Measurements from ENCODE around the gene TRIM60.

Gene TRIM60

DNA sequence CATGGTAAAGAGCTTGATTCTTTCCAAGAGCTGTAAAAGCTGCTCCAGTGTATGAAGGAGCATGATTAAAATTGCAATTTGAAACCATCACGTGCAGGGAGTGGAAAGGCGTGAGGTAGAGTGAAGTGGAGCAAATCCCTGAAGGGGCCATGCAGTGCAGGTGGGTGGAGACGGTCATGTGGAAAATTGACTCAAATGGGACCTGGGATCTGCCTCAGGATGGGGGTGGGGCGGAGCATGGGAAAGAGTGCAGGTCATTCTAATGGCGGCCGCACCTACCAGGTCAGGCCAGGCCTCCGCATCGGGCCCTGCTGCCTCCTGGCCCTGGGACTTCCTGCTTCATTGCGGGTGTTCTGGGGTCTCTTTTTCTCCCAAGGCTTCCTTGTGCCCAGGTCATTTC is 25.3 kb upstream of the TRIM60 start:
- TF ChIP-seq, protein P1, sequence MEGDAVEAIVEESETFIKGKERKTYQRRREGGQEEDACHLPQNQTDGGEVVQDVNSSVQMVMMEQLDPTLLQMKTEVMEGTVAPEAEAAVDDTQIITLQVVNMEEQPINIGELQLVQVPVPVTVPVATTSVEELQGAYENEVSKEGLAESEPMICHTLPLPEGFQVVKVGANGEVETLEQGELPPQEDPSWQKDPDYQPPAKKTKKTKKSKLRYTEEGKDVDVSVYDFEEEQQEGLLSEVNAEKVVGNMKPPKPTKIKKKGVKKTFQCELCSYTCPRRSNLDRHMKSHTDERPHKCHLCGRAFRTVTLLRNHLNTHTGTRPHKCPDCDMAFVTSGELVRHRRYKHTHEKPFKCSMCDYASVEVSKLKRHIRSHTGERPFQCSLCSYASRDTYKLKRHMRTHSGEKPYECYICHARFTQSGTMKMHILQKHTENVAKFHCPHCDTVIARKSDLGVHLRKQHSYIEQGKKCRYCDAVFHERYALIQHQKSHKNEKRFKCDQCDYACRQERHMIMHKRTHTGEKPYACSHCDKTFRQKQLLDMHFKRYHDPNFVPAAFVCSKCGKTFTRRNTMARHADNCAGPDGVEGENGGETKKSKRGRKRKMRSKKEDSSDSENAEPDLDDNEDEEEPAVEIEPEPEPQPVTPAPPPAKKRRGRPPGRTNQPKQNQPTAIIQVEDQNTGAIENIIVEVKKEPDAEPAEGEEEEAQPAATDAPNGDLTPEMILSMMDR (IDR thresholded peaks at IDR 0.05; ENCODE audit: low read depth, low read length, missing control alignments): no peak
- no peak overlapping the region for H3K4me3 ChIP-seq (replicated peaks; ENCODE audit: low read depth, low read length)
- DNase-seq (ENCODE audit: extremely low read depth, low read depth): no peak

DNA sequence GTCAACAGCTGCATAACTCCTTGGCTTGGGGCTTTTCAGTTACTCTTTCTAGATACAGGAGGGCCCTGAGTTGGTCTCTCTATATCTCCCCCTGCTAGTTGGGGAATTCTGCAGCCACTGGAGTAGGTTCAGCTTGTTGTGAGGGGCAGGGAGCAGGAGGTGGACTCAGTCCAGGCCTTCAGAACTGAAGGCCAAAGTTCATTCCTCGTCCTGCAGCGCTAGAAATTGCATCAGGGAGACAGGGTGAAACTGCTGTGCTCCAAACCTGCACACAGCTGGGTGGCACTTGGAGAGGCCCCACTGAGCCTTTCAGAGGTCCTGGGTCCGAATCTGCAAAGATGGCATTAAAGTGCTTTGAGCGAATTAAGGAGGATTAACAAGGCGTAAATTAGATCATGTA is 24.9 kb upstream of the TRIM60 start:
- DNase-seq (ENCODE audit: extremely low read depth, low read depth): no peak
- no peak overlapping the region for H3K4me3 ChIP-seq (replicated peaks; ENCODE audit: low read depth, low read length)
- TF ChIP-seq, protein P1 (IDR thresholded peaks at IDR 0.05; ENCODE audit: low read depth, low read length, missing control alignments): no peak

DNA sequence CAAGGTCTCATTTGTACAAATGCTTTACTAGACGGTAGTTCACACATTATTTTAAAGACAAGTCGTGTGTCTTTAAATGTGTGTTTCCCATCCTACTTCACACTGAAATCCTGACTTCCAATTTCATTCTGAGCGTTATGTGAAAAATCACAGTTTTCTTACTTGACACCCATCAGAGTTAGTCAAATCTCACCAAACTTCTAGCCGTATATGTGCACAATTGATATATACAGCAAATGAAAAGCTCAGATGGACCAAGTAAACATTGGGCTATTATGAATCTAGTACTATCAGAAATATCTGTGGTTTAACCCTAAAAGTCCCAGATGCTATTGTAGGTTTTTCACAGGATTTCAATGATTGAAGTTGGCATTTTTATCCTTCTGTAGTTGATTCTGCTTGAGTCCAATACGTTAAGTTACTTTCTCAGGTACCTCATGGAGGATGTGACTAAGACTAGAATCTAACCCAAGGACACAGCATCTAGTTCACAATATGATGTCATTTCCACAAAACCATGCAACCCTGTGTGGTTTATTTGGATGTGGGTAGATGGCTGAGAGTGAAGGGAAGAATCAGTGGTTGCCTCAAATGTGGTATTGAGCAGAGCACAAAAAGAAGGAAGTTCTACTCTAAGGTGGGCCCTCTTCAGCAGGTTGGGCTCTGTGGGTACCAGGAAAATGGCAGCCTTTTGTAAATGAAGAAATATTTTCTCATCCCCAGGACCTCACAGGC is 22.1 kb upstream of the TRIM60 start:
- H3K4me3 ChIP-seq (replicated peaks; ENCODE audit: low read depth, low read length): no peak overlapping the region
- TF ChIP-seq, protein P1 (IDR thresholded peaks at IDR 0.05; ENCODE audit: low read depth, low read length, missing control alignments): no peak
- no peak for DNase-seq (ENCODE audit: extremely low read depth, low read depth)

DNA sequence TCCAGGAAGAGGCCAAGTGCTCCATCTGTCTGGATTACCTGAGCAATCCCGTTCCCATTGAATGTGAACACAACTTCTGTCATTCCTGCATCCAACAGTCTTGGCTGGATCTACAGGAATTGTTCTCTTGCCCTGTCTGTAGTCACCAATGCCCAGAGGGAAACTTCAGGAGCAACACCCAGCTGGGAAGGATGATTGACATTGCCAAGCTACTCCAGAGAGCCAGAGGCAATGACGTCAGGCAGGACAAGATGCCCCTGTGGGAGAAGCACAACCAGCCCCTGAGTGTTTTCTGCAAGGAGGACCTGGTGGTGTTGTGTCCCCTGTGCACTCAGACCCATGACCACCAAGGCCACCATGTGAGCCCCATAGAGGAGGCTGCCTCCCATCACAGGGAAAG is 21.3 kb upstream of the TRIM60 start:
- no peak for DNase-seq (ENCODE audit: extremely low read depth, low read depth)
- TF ChIP-seq, protein P1 (IDR thresholded peaks at IDR 0.05; ENCODE audit: low read depth, low read length, missing control alignments): no peak
- H3K4me3 ChIP-seq (replicated peaks; ENCODE audit: low read depth, low read length): no peak overlapping the region

DNA sequence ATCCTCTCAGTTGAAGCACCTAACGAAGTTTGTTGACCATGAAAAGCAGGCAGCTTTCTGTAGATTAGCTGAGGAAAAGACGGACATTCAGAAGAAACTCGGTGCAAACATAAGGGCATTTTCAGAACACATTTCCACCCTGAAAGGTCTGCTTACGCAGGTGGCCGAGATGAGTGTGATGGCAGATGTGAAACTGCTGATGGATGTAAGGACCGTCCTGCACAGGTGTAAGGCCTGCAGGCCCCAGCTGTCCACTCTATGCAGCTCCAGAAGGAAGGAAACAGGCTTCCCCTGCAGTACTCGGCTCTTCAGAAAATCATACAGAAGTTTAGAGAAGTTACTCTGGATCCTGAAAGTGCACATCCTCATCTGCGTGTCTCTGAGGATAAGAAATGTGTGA is 20.8 kb upstream of the TRIM60 start:
- no peak overlapping the region for H3K4me3 ChIP-seq (replicated peaks; ENCODE audit: low read depth, low read length)
- TF ChIP-seq, protein P1 (IDR thresholded peaks at IDR 0.05; ENCODE audit: low read depth, low read length, missing control alignments): no peak
- no peak for DNase-seq (ENCODE audit: extremely low read depth, low read depth)

DNA sequence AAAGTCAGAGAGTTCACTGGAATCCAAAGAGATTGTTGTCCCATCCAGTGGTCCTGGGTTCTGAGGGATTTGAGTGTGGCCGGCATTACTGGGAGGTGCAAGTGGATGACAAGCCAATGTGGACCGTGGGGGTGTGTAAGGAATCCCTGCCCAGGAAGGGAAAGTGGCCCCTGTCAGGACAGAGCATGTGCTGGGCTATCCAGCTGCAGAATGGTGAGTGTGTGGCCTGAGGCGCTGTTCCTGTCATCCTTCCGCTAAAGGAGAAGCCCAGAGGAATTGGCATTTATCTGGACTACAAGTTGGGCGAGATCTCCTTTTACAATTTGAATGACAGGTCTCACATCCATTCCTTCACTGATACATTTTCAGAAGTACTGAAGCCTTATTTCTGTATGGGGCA is 20.4 kb upstream of the TRIM60 start:
- TF ChIP-seq, protein P1 (IDR thresholded peaks at IDR 0.05; ENCODE audit: low read depth, low read length, missing control alignments): no peak
- no peak overlapping the region for H3K4me3 ChIP-seq (replicated peaks; ENCODE audit: low read depth, low read length)
- DNase-seq (ENCODE audit: extremely low read depth, low read depth): no peak

DNA sequence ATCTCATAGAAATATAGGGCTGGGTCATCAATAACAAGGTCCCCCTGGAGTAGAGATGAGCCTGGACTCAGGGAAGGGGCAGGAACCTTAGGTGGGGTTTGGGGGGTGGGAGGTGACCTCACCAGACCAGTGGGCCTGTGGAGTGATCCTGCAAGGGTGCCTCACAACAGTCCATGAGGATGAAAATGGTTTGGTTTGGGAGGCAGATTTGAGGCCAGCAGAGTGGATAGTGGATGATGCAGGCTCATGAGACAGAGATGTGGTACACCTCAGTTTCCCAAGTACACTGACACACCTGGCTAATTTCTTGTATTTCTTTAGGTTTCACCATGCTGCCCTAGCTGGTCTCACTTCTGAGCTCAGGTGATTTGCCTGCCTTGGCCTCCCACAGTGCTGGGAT is 18.1 kb upstream of the TRIM60 start:
- no peak for DNase-seq (ENCODE audit: extremely low read depth, low read depth)
- TF ChIP-seq, protein P1 (IDR thresholded peaks at IDR 0.05; ENCODE audit: low read depth, low read length, missing control alignments): no peak
- no peak overlapping the region for H3K4me3 ChIP-seq (replicated peaks; ENCODE audit: low read depth, low read length)
